ENCODE results near the gene PDE11A.

Gene PDE11A

DNA sequence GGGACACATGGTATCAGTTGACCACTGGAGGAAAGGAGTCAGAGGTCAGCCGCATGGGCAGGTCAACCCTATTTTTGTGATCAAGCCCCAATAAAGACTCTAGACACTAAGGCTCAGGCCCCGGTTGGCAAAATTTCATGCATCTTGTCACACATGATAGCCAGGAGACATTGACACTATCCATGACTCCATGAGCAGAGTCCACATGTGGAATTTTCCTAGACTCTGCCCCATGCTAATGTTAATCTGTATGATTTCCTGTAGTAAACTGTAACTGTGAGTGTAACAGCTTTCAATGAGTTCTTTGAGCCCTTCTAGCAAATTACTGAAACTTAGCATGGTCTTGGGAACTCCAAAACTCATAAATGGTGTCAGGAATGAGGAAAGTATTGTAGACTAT lies 192.3 kb downstream of the PDE11A start:
- H3K9ac ChIP-seq (ENCODE audit: low read depth in 1 of 2, low read length in 2 of 2): no peak overlapping the region
- H3K9me3 ChIP-seq (ENCODE audit: control insufficient read depth in 2 of 2, low read length in 2 of 2): no peaks in the 10 kb centered on the region
- H3K27ac ChIP-seq (ENCODE audit: low read depth in 2 of 2, low read length in 2 of 2): no peak overlapping the region
- H3K27me3 ChIP-seq (ENCODE audit: control insufficient read depth in 2 of 2, insufficient read depth in 2 of 2, low read length in 2 of 2): no peaks in the 10 kb centered on the region
- H3K36me3 ChIP-seq (ENCODE audit: control insufficient read depth in 2 of 2, insufficient read depth in 2 of 2, low read length in 2 of 2): no peaks in the 10 kb centered on the region
- no peak overlapping the region for H3K4me3 ChIP-seq (ENCODE audit: low read length in 2 of 2)
- H3K4me1 ChIP-seq (ENCODE audit: control insufficient read depth in 2 of 2, insufficient read depth in 2 of 2, low read length in 2 of 2): no peaks in the 10 kb centered on the region

DNA sequence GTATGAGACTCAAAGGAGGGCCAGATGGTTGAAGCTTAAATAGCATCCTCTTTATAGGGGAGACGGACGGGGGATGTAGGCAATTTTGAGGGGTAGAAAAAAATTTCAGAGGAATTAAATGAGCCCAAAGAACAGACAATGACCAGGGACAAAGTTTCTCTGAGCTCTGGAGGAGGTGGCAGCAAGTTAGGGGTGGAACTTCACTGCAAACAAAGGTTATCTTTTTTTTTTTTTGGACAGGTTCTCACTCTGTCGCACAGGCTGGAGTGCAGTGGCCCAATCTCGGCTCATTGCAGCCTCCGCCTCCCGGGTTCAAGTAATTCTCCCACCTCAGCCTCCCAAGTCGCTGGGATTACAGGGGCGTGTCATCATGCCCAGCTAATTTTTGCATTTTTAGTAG lies 195.6 kb downstream of the PDE11A start:
- H3K4me3 ChIP-seq (ENCODE audit: low read length in 2 of 2): no peak overlapping the region
- H3K36me3 ChIP-seq (ENCODE audit: control insufficient read depth in 2 of 2, insufficient read depth in 2 of 2, low read length in 2 of 2): no peaks in the 10 kb centered on the region
- no peaks in the 10 kb centered on the region for H3K4me1 ChIP-seq (ENCODE audit: control insufficient read depth in 2 of 2, insufficient read depth in 2 of 2, low read length in 2 of 2)
- H3K27ac ChIP-seq (ENCODE audit: low read depth in 2 of 2, low read length in 2 of 2): no peak overlapping the region
- H3K9ac ChIP-seq (ENCODE audit: low read depth in 1 of 2, low read length in 2 of 2): no peak overlapping the region
- H3K27me3 ChIP-seq (ENCODE audit: control insufficient read depth in 2 of 2, insufficient read depth in 2 of 2, low read length in 2 of 2): no peaks in the 10 kb centered on the region
- H3K9me3 ChIP-seq (ENCODE audit: control insufficient read depth in 2 of 2, low read length in 2 of 2): no peaks in the 10 kb centered on the region

DNA sequence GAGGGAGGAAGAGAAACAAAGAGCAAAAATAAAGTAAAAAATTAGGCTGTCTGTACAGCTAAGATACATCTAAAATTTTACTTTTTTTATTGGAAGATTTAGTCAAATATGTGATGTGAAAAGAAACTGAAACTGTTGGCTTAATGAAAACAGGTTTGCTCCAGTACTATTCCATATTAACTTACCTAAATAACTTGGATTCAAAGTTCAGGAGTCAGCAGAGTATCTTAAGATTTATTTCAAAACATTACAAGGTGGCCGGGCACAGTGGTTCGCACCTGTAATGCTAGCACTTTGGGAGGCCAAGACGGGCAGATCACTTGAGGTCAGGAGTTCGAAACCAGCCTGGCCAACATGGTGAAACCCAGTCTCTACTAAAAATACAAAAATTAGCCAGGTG lies 197.9 kb downstream of the PDE11A start:
- H3K36me3 ChIP-seq (ENCODE audit: control insufficient read depth in 2 of 2, insufficient read depth in 2 of 2, low read length in 2 of 2): no peaks in the 10 kb centered on the region
- no peak overlapping the region for H3K9ac ChIP-seq (ENCODE audit: low read depth in 1 of 2, low read length in 2 of 2)

DNA sequence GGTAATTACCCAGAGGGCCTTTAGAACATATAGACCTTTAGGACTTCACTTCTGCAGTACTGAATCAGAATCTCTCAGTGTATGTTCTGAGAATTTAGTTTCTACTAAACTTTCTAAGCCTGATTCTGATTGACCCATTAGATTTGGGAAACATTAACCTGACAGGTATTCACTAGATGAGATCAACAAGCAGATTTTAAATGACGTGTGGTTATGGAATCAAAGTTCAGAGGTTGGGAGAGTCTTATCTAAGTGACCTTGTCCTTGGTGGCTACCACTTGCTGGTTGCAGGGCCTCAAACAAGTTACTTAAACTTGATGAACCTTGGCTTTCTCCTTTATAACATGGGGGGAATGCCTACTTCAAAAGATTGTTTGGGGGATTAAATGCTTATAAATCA lies 198.7 kb downstream of the PDE11A start:
- Histone ChIP-seq H3K9me3 (ENCODE audit: control insufficient read depth in 2 of 2, low read length in 2 of 2) (no peaks in the 10 kb centered on the region), H3K27ac (ENCODE audit: low read depth in 2 of 2, low read length in 2 of 2) (no peak overlapping the region), H3K4me3 (ENCODE audit: low read length in 2 of 2) (no peak overlapping the region), H3K27me3 (ENCODE audit: control insufficient read depth in 2 of 2, insufficient read depth in 2 of 2, low read length in 2 of 2) (no peaks in the 10 kb centered on the region), H3K9ac (ENCODE audit: low read depth in 1 of 2, low read length in 2 of 2) (no peak overlapping the region), H3K36me3 (ENCODE audit: control insufficient read depth in 2 of 2, insufficient read depth in 2 of 2, low read length in 2 of 2) (no peaks in the 10 kb centered on the region), H3K4me1 (ENCODE audit: control insufficient read depth in 2 of 2, insufficient read depth in 2 of 2, low read length in 2 of 2) (no peaks in the 10 kb centered on the region)

More for the DNA sequence above, 197.9 kb downstream of the PDE11A start:
- H3K4me3 ChIP-seq (ENCODE audit: low read length in 2 of 2): no peak overlapping the region
- H3K27me3 ChIP-seq (ENCODE audit: control insufficient read depth in 2 of 2, insufficient read depth in 2 of 2, low read length in 2 of 2): no peaks in the 10 kb centered on the region
- no peaks in the 10 kb centered on the region for H3K4me1 ChIP-seq (ENCODE audit: control insufficient read depth in 2 of 2, insufficient read depth in 2 of 2, low read length in 2 of 2)
- H3K9me3 ChIP-seq (ENCODE audit: control insufficient read depth in 2 of 2, low read length in 2 of 2): no peaks in the 10 kb centered on the region
- H3K27ac ChIP-seq (ENCODE audit: low read depth in 2 of 2, low read length in 2 of 2): no peak overlapping the region

DNA sequence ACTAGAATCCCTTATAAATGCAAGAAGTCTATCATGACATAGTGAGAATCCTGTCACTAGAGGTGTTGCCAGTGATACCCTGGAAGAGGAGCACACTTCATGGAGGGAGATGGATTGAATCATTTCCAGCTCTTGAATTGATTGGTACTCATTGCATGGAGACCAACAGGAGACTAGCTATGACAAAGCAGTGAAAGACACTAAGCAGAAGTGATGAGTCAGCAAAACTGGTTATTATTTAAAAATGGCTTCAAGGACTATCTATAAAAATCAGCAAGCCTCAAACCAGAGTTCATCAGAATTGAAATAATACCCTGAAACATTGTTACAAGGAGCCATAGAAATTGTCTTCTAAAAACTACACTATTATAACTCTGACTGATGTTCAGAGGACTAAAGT lies 200.3 kb downstream of the PDE11A start:
- H3K27ac ChIP-seq (ENCODE audit: low read depth in 2 of 2, low read length in 2 of 2): no peak overlapping the region
- H3K9ac ChIP-seq (ENCODE audit: low read depth in 1 of 2, low read length in 2 of 2): no peak overlapping the region
- no peaks in the 10 kb centered on the region for H3K36me3 ChIP-seq (ENCODE audit: control insufficient read depth in 2 of 2, insufficient read depth in 2 of 2, low read length in 2 of 2)

DNA sequence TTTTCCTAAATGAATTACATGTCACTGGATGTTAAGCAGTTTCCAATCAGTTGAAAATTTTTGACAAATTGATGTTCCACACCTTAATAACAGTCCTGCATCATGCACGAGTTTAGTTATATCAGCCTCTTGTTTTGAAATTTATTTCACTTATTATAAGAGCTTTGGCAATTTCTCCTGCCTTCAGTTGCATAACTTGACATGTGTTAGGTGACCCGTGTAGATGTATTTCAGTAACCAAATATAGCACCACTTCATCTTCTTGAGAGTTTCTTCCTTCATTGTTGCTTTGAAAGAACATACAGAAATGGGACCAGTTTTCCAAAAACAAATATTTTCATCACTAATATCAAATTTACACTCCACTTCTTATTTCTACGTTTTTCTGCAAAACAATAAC lies 202.7 kb downstream of the PDE11A start:
- Histone ChIP-seq H3K9ac (ENCODE audit: low read depth in 1 of 2, low read length in 2 of 2) (no peak overlapping the region), H3K9me3 (ENCODE audit: control insufficient read depth in 2 of 2, low read length in 2 of 2) (no peaks in the 10 kb centered on the region), H3K27me3 (ENCODE audit: control insufficient read depth in 2 of 2, insufficient read depth in 2 of 2, low read length in 2 of 2) (no peaks in the 10 kb centered on the region), H3K36me3 (ENCODE audit: control insufficient read depth in 2 of 2, insufficient read depth in 2 of 2, low read length in 2 of 2) (no peaks in the 10 kb centered on the region), H3K27ac (ENCODE audit: low read depth in 2 of 2, low read length in 2 of 2) (no peak overlapping the region), H3K4me1 (ENCODE audit: control insufficient read depth in 2 of 2, insufficient read depth in 2 of 2, low read length in 2 of 2) (no peaks in the 10 kb centered on the region), H3K4me3 (ENCODE audit: low read length in 2 of 2) (no peak overlapping the region)

More for the DNA sequence above, 200.3 kb downstream of the PDE11A start:
- no peaks in the 10 kb centered on the region for H3K4me1 ChIP-seq (ENCODE audit: control insufficient read depth in 2 of 2, insufficient read depth in 2 of 2, low read length in 2 of 2)
- H3K4me3 ChIP-seq (ENCODE audit: low read length in 2 of 2): no peak overlapping the region
- H3K27me3 ChIP-seq (ENCODE audit: control insufficient read depth in 2 of 2, insufficient read depth in 2 of 2, low read length in 2 of 2): no peaks in the 10 kb centered on the region
- no peaks in the 10 kb centered on the region for H3K9me3 ChIP-seq (ENCODE audit: control insufficient read depth in 2 of 2, low read length in 2 of 2)

DNA sequence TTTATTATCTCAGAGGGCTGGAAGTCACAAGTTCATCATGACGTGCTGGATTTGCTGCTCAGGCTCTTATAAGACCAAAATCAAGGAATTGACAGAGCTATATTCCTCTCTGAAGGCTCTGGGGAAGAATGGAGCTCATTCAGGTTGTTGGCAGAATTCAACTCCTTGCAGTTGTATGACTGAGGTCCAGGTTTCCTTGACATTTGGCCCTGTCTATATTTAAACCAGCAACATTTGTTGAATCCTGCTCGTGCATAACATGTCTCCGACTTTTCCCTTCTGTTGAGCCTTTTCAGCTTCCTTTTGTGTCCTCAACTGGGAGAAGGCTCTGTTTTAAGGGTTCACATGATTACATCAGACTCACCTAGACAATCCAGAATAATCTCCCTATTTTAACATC lies 203.4 kb downstream of the PDE11A start:
- Histone ChIP-seq H3K36me3 (ENCODE audit: control insufficient read depth in 2 of 2, insufficient read depth in 2 of 2, low read length in 2 of 2) (no peaks in the 10 kb centered on the region), H3K27me3 (ENCODE audit: control insufficient read depth in 2 of 2, insufficient read depth in 2 of 2, low read length in 2 of 2) (no peaks in the 10 kb centered on the region), H3K27ac (ENCODE audit: low read depth in 2 of 2, low read length in 2 of 2) (no peak overlapping the region), H3K4me3 (ENCODE audit: low read length in 2 of 2) (no peak overlapping the region), H3K9me3 (ENCODE audit: control insufficient read depth in 2 of 2, low read length in 2 of 2) (no peaks in the 10 kb centered on the region), H3K9ac (ENCODE audit: low read depth in 1 of 2, low read length in 2 of 2) (no peak overlapping the region), H3K4me1 (ENCODE audit: control insufficient read depth in 2 of 2, insufficient read depth in 2 of 2, low read length in 2 of 2) (no peaks in the 10 kb centered on the region)

DNA sequence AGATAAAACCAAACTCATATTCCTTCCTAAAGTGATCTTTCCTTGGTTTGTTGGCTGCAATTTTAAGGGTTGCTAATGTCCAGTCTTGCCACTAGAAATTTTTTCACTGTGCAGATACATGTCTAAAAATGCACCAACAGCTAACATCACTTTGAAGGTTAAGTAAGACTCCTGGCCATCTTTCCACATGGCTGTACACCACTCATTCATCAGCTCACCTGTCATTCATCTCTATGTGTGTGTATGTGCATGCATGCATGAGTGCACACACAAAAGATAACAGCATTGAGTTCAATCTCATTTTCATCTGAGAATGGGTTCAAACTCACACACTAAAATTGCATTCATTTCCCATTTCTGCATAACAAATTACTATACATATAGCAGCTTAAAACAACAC lies 203.8 kb downstream of the PDE11A start:
- no peaks in the 10 kb centered on the region for H3K9me3 ChIP-seq (ENCODE audit: control insufficient read depth in 2 of 2, low read length in 2 of 2)
- no peaks in the 10 kb centered on the region for H3K4me1 ChIP-seq (ENCODE audit: control insufficient read depth in 2 of 2, insufficient read depth in 2 of 2, low read length in 2 of 2)
- H3K9ac ChIP-seq (ENCODE audit: low read depth in 1 of 2, low read length in 2 of 2): no peak overlapping the region
- H3K27ac ChIP-seq (ENCODE audit: low read depth in 2 of 2, low read length in 2 of 2): no peak overlapping the region
- H3K4me3 ChIP-seq (ENCODE audit: low read length in 2 of 2): no peak overlapping the region
- no peaks in the 10 kb centered on the region for H3K27me3 ChIP-seq (ENCODE audit: control insufficient read depth in 2 of 2, insufficient read depth in 2 of 2, low read length in 2 of 2)
- no peaks in the 10 kb centered on the region for H3K36me3 ChIP-seq (ENCODE audit: control insufficient read depth in 2 of 2, insufficient read depth in 2 of 2, low read length in 2 of 2)

DNA sequence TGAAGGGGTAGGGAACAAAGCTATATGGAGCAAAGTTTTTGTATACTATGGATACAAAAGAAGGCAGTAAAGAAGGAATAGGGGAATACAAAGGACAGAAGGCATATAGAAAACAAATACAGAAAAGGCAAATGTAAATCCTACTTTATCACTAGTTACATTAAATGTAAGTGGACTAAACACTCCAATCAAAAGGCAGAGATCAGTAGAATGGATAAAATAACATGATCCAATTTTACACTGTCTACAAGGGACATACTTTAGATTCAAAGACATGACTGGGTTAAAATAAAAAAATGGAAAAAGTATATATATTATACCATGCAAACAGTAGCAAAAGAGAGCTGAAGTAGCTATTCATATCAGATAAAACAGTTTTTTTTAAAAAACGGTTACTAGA lies 215.0 kb downstream of the PDE11A start:
- no peak overlapping the region for H3K27ac ChIP-seq (ENCODE audit: low read depth in 2 of 2, low read length in 2 of 2)

DNA sequence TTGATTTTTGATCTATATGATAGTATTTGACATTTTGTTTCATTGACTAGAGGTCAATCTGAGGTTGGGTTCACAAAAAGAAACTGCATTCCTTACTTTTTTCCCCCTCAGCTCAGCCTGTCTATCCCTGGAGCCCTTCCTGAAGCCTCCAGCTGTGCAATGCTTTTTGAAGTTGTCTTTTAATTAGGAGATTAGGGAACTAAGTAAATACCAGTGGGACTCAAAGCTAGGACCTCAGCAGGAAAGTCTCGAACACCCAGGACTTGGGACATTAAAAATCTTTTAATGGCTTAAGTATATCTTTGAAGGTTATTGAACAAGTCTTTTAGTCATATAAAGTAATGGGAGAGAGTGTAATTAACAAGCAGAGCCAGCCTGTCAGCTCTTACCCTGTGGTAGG lies 220.2 kb downstream of the PDE11A start:
- Histone ChIP-seq H3K27me3 (ENCODE audit: control insufficient read depth in 2 of 2, insufficient read depth in 2 of 2, low read length in 2 of 2) (no peaks in the 10 kb centered on the region), H3K27ac (ENCODE audit: low read depth in 2 of 2, low read length in 2 of 2) (no peak overlapping the region)

More for the DNA sequence above, 215.0 kb downstream of the PDE11A start:
- peaks cover 0 to 2% of the 10 kb centered on the region in 2 donors for H3K9me3 ChIP-seq (ENCODE audit: control insufficient read depth in 2 of 2, low read length in 2 of 2)
- no peaks in the 10 kb centered on the region for H3K4me1 ChIP-seq (ENCODE audit: control insufficient read depth in 2 of 2, insufficient read depth in 2 of 2, low read length in 2 of 2)
- H3K27me3 ChIP-seq (ENCODE audit: control insufficient read depth in 2 of 2, insufficient read depth in 2 of 2, low read length in 2 of 2): no peaks in the 10 kb centered on the region
- H3K36me3 ChIP-seq (ENCODE audit: control insufficient read depth in 2 of 2, insufficient read depth in 2 of 2, low read length in 2 of 2): no peaks in the 10 kb centered on the region
- H3K9ac ChIP-seq (ENCODE audit: low read depth in 1 of 2, low read length in 2 of 2): no peak overlapping the region
- no peak overlapping the region for H3K4me3 ChIP-seq (ENCODE audit: low read length in 2 of 2)

DNA sequence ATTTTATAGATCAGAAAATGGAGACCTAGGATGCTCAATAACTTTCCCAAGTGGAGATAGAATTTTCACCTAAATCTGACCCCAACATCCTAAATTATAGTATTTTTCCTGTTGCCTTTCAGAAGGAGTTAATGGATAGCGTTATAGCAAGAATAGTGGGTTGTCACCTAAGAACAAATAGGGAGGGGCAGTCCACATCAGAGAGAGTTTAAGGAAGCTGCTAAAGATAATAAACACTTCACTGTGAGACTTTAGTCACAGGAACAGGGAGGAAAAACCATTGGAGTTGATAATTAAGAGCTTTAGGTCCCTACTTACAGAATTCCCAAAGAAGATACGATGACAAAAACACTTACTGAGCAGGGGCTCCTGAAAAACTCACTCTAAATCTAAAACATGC lies 229.4 kb downstream of the PDE11A start:
- H3K4me1 ChIP-seq (ENCODE audit: control insufficient read depth in 2 of 2, insufficient read depth in 2 of 2, low read length in 2 of 2): peaks cover 0 to 13% of the 10 kb centered on the region in 2 donors

More for the DNA sequence above, 220.2 kb downstream of the PDE11A start:
- Histone ChIP-seq H3K36me3 (ENCODE audit: control insufficient read depth in 2 of 2, insufficient read depth in 2 of 2, low read length in 2 of 2) (no peaks in the 10 kb centered on the region), H3K4me1 (ENCODE audit: control insufficient read depth in 2 of 2, insufficient read depth in 2 of 2, low read length in 2 of 2) (no peaks in the 10 kb centered on the region), H3K4me3 (ENCODE audit: low read length in 2 of 2) (no peak overlapping the region), H3K9ac (ENCODE audit: low read depth in 1 of 2, low read length in 2 of 2) (no peak overlapping the region), H3K9me3 (ENCODE audit: control insufficient read depth in 2 of 2, low read length in 2 of 2) (peaks cover 0 to 1% of the 10 kb centered on the region in 2 donors)

More for the DNA sequence above, 229.4 kb downstream of the PDE11A start:
- Histone ChIP-seq H3K4me3 (ENCODE audit: low read length in 2 of 2) (no peak overlapping the region), H3K9ac (ENCODE audit: low read depth in 1 of 2, low read length in 2 of 2) (no peak overlapping the region), H3K27me3 (ENCODE audit: control insufficient read depth in 2 of 2, insufficient read depth in 2 of 2, low read length in 2 of 2) (no peaks in the 10 kb centered on the region), H3K9me3 (ENCODE audit: control insufficient read depth in 2 of 2, low read length in 2 of 2) (no peaks in the 10 kb centered on the region), H3K36me3 (ENCODE audit: control insufficient read depth in 2 of 2, insufficient read depth in 2 of 2, low read length in 2 of 2) (no peaks in the 10 kb centered on the region), H3K27ac (ENCODE audit: low read depth in 2 of 2, low read length in 2 of 2) (no peak overlapping the region)

Data from mucosa of rectum (tissue), 2 donors.